Liver (tissue), 9 donors: ENCODE measurements around the gene CABLES1. TPM values are rescaled to one million over a fixed set of nuclear protein-coding genes. Genes with fewer than 3 reads are reported as not detected.

ENCODE experiments used
- DNase-seq: peaks from one replicate; pipeline ENCODE4 v3.0.0-alpha.2; 2017; ENCODE audit warnings: low spot score
- H3K27ac ChIP-seq, 2 donors: one replicate each; pipeline ENCODE4 v1.7.0; 2013; ENCODE audit warnings: inconsistent platforms in 2 of 2, low read length in 2 of 2, control low read depth in 1 of 2, low read depth in 1 of 2, mild to moderate bottlenecking in 1 of 2
- H3K27me3 ChIP-seq, 4 donors: one replicate each; pipeline versions ENCODE4 v1.6.1 to v1.7.0; 2013; ENCODE audit warnings: low read length in 3 of 4, inconsistent platforms in 1 of 4, mild to moderate bottlenecking in 1 of 4, moderate library complexity in 1 of 4; ENCODE audit not compliant: control insufficient read depth in 4 of 4, insufficient read depth in 4 of 4
- H3K36me3 ChIP-seq, 4 donors: one replicate each; pipeline versions ENCODE4 v1.6.1 to v1.7.0; 2013; ENCODE audit warnings: low read length in 3 of 4, mild to moderate bottlenecking in 3 of 4, low read depth in 1 of 4, moderate library complexity in 1 of 4; ENCODE audit not compliant: control insufficient read depth in 4 of 4, insufficient read depth in 3 of 4
- H3K4me1 ChIP-seq, 4 donors: one replicate each; pipeline versions ENCODE4 v1.6.1 to v1.7.0; 2013; ENCODE audit warnings: low read length in 3 of 4, mild to moderate bottlenecking in 3 of 4, moderate library complexity in 1 of 4; ENCODE audit not compliant: control insufficient read depth in 4 of 4, insufficient read depth in 4 of 4
- H3K4me3 ChIP-seq, 3 donors: one replicate each; pipeline versions ENCODE4 v1.6.1 to v1.7.0; 2013; ENCODE audit warnings: low read length in 3 of 3, control low read depth in 1 of 3, low read depth in 1 of 3, mild to moderate bottlenecking in 1 of 3
- H3K9ac ChIP-seq, 2 donors: one replicate each; pipeline ENCODE4 v1.7.0; 2013; ENCODE audit warnings: low read length in 2 of 2, mild to moderate bottlenecking in 2 of 2, moderate library complexity in 2 of 2, control low read depth in 1 of 2, low read depth in 1 of 2
- H3K9me3 ChIP-seq, 4 donors: one replicate each; pipeline versions ENCODE4 v1.6.1 to v1.7.0; 2013; ENCODE audit warnings: low read length in 3 of 4; ENCODE audit not compliant: control insufficient read depth in 4 of 4
- ATF3 ChIP-seq: IDR thresholded peaks from 2 replicates; pipeline ENCODE4 v1.6.1; 2016; ENCODE audit warnings: antibody characterized with exemption
- CTCF ChIP-seq: fragments of 150-350 bp; IDR thresholded peaks from 2 replicates; pipeline ENCODE4 v1.5.1; 2017; ENCODE audit warnings: improper control_type of control experiment, low read depth, low read length; ENCODE audit not compliant: missing input control
- EGR1 ChIP-seq, 2 donors: IDR thresholded peaks; 2 replicates each; pipeline ENCODE4 v1.6.1; 2016 to 2018; ENCODE audit warnings: antibody characterized with exemption in 2 of 2, low read depth in 2 of 2
- FOXA1 ChIP-seq: IDR thresholded peaks from 2 replicates; pipeline ENCODE4 v1.6.1; 2016; ENCODE audit warnings: antibody characterized with exemption
- FOXA2 ChIP-seq: IDR thresholded peaks from 2 replicates; pipeline ENCODE4 v1.6.1; 2016; ENCODE audit warnings: antibody characterized with exemption
- GABPA ChIP-seq, 2 donors: IDR thresholded peaks in 1 of 2; conservative IDR thresholded peaks in 1 of 2; 2 replicates each; pipeline ENCODE4 v1.6.1; 2016; ENCODE audit warnings: antibody characterized with exemption in 2 of 2, mild to moderate bottlenecking in 1 of 2, moderate library complexity in 1 of 2
- HNF4A ChIP-seq, 2 donors: conservative IDR thresholded peaks; 2 replicates each; pipeline ENCODE4 v1.6.1; 2016; ENCODE audit warnings: antibody characterized with exemption in 2 of 2, mild to moderate bottlenecking in 2 of 2
- HNF4G ChIP-seq: IDR thresholded peaks from 2 replicates; pipeline ENCODE4 v1.6.1; 2016; ENCODE audit warnings: antibody characterized with exemption
- JUND ChIP-seq, 2 donors: IDR thresholded peaks; 2 replicates each; pipeline ENCODE4 v1.6.1; 2016; ENCODE audit warnings: antibody characterized with exemption in 2 of 2
- MAX ChIP-seq: IDR thresholded peaks from 2 replicates; pipeline ENCODE4 v1.6.1; 2016; ENCODE audit warnings: antibody characterized with exemption
- NR2F2 ChIP-seq: IDR thresholded peaks from 2 replicates; pipeline ENCODE4 v1.6.1; 2016; ENCODE audit warnings: antibody characterized with exemption
- RAD21 ChIP-seq, 2 donors: IDR thresholded peaks; 2 replicates each; pipeline ENCODE4 v1.6.1; 2016; ENCODE audit warnings: antibody characterized with exemption in 2 of 2, mild to moderate bottlenecking in 2 of 2
- REST ChIP-seq: IDR thresholded peaks from 2 replicates; pipeline ENCODE4 v1.6.1; 2016; ENCODE audit warnings: antibody characterized with exemption, mild to moderate bottlenecking
- TAF1 ChIP-seq: conservative IDR thresholded peaks from 2 replicates; pipeline ENCODE4 v1.6.1; 2016; ENCODE audit warnings: antibody characterized with exemption, mild to moderate bottlenecking
- YY1 ChIP-seq: IDR thresholded peaks from 2 replicates; pipeline ENCODE4 v1.6.1; 2016; ENCODE audit warnings: antibody characterized with exemption, mild to moderate bottlenecking
- ZBTB33 ChIP-seq: IDR thresholded peaks from 2 replicates; pipeline ENCODE4 v1.6.1; 2016; ENCODE audit warnings: antibody characterized with exemption
- WGBS: extraction: QIAGEN DNeasy Blood & Tissue Kit; methylation state at CpG from one replicate; pipeline ENCODE4 v1.1.7; 2013; 5-methylcytosine and 5-hydroxymethylcytosine counted together
- polyA plus RNA-seq, 2 donors: library from polyadenylated mRNA; stranded (reverse) in 1 of 2; unstranded in 1 of 2; fragments of 200-250 nt in 1 of 2; fragments of >200 nt in 1 of 2; fragmentation: Nextera tagmentation in 1 of 2; extraction: Ambion mirVana in 1 of 2; gene quantifications; one replicate each; pipeline versions ENCODE4 v1.2.1 to v1.2.3, GENCODE V29; 2013 to 2015
- total RNA-seq, 2 donors: library from RNA; depleted of rRNA; stranded (reverse); fragments of >200 nt; gene quantifications; one replicate each; pipeline ENCODE4 v1.2.3, GENCODE V29; 2014
- donor health status: healthy.
- donor health status: healthy.
- donor health status: healthy.
- donor health status: healthy.
- donor health status: healthy.

CABLES1 gene
- total and polyA plus RNA-seq, 4 donors = 3.3 to 8.9 (median 4.5) TPM

GRCh38 chr18:23212161-23212560 lies 76.9 kb downstream of the CABLES1 start:
- WGBS = 92% methylated on average over 3 of the region's 3 CpGs
- Histone ChIP-seq H3K4me1 (no peaks in the 10 kb centered on the region), H3K27me3 (no peaks in the 10 kb centered on the region), H3K9me3 (no peaks in the 10 kb centered on the region), H3K27ac (no peak overlapping the region), H3K4me3 (no peak overlapping the region), H3K9ac (no peak overlapping the region), H3K36me3 (peaks cover 3 to 21% (median 6%) of the 10 kb centered on the region in 4 donors)
- DNase-seq = no peak
- TF ChIP-seq ATF3 (no peak), NR2F2 (no peak), CTCF (no peak), FOXA2 (no peak)

GRCh38 chr18:23213200-23213599 lies 77.9 kb downstream of the CABLES1 start:
- no peak overlapping the region for H3K27ac ChIP-seq
- peaks cover 3 to 20% (median 6%) of the 10 kb centered on the region in 4 donors for H3K36me3 ChIP-seq
- no peak for DNase-seq
- H3K9ac ChIP-seq = no peak overlapping the region
- no peaks in the 10 kb centered on the region for H3K4me1 ChIP-seq
- no peaks in the 10 kb centered on the region for H3K27me3 ChIP-seq
- H3K4me3 ChIP-seq = no peak overlapping the region
- TF ChIP-seq NR2F2 = no peak
- TF ChIP-seq EGR1 (IDR thresholded peaks at IDR 0.05; ENCODE audit: low read depth in 2 of 2) = no peak
- TF ChIP-seq YY1 = no peak
- no peak for TF ChIP-seq REST
- TF ChIP-seq FOXA1 = no peak
- TF ChIP-seq FOXA2 = no peak
- TF ChIP-seq RAD21 (IDR thresholded peaks at IDR 0.05) = no peak
- no peak for TF ChIP-seq ZBTB33
- no peak for TF ChIP-seq ATF3
- no peak for TF ChIP-seq JUND (IDR thresholded peaks at IDR 0.05)
- TF ChIP-seq HNF4G = no peak
- no peak for TF ChIP-seq HNF4A (conservative IDR thresholded peaks at IDR 0.05)
- TF ChIP-seq CTCF = no peak
- TF ChIP-seq GABPA (IDR thresholded peaks at IDR 0.05 in 1 of 2, conservative IDR thresholded peaks at IDR 0.05 in 1 of 2) = no peak
- no peak for TF ChIP-seq MAX
- no peak for TF ChIP-seq TAF1
- no peaks in the 10 kb centered on the region for H3K9me3 ChIP-seq
